H7 (cell line): ENCODE results near the gene NFYA. TPM values are rescaled to one million over a fixed set of nuclear protein-coding genes. Genes with fewer than 3 reads are reported as not detected.

Source experiments
- DNase-seq: peaks from one replicate; pipeline ENCODE4 v3.0.0; 2012
- H3K27me3 ChIP-seq: 2 replicates; pipeline ENCODE4 v1.6.0; 2011; ENCODE audit warnings: mild to moderate bottlenecking, low read length; ENCODE audit not compliant: control insufficient read depth, insufficient read depth
- H3K36me3 ChIP-seq: replicated peaks from 2 replicates; pipeline ENCODE4 v1.5.1; 2011; ENCODE audit warnings: low read length; ENCODE audit not compliant: control insufficient read depth, insufficient read depth
- H3K4me3 ChIP-seq: 2 replicates; pipeline ENCODE4 v1.5.1; 2011; ENCODE audit warnings: low read depth, mild to moderate bottlenecking, control low read depth, low read length, moderate library complexity; ENCODE audit not compliant: insufficient read depth
- total RNA-seq: library from RNA; depleted of rRNA; stranded (reverse); fragments of >200 nt; shearing (Covaris generic); gene quantifications from 2 replicates; pipeline ENCODE4 v1.2.3, GENCODE V29; 2014

The NFYA gene
- total RNA-seq, 1 experiment from 2014 or later, result 12.1 TPM

DNA sequence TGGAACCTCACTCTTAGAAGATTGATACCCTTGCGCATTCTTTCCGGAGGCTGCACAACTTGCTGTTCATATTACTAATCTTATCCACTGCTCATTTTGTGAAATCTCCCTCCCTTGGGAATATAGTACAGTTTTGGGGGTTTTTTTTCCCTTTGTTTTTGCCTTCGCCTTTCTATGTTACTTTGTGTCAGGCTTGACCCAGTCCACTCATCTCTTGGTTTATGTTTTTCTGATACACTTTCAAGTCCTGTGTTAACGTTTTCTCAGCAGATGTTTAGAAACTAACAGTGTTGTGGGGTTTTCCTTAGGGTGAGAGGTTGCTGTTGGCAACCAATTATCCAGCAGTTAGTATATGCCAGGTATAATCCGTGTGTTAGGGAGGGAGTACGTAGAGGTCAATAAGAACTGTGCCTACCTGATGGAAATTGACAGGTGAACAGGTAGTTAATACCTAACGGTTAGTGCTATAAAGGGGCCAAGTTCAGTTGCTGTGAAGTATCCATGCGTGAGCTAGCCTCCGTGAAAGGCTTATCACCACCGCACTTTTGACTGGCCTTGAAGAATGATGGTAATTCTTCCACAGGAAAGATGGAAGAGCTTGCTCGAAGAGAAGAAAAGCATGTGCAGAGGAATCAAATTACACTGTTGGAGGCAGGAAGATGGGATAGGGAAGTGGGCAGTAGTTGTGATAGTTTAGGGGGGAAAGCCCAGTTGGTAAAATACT lies 1.4 kb downstream of the NFYA start:
- Histone ChIP-seq H3K4me3 (peak overlapping the region; percentile 82), H3K27me3 (no peaks in the 10 kb centered on the region), H3K36me3 (peaks cover 5% of the 10 kb centered on the region)
- no peak for DNase-seq

DNA sequence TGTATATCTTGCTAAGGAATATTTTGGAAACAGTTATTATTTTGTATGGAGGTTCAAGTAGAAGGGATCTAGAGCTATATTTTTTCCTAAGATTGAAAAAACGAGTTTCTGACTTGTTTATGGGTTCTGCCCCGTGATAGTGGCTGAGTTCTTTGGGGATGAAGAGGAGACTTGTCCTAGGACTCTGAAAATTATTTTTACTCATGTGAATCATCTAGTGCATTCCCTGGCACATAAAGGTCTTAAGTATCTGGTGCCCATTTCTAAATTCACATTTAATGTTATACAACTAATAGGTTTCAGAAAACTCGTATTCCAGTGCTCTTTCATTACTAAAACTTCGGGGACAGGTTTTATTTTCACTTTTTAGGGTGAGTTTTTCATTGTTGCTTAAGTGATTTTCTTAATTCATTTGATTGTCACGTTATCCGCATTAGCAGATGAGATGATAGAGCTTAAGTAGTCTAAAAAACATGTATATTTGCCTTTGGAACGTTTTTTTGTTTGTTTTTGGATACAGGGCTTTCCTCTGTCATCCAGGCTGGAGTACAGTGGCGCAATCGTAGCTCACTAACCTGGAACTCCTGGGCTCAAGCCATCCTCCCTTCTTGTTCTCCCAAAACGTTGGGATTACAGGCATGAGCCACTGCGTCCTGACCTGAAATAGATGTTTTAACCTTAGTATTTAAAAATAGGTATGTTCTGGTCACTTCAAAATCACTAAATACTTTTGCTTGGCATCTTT lies 2.1 kb downstream of the NFYA start:
- no peak for DNase-seq
- no peaks in the 10 kb centered on the region for H3K27me3 ChIP-seq
- H3K4me3 ChIP-seq, result no peak overlapping the region
- peaks cover 10% of the 10 kb centered on the region for H3K36me3 ChIP-seq

GRCh38 chr6:41075651-41076626 lies 3.2 kb downstream of the NFYA start:
- H3K4me3 ChIP-seq, result no peak overlapping the region
- peaks cover 16% of the 10 kb centered on the region for H3K36me3 ChIP-seq
- H3K27me3 ChIP-seq, result no peaks in the 10 kb centered on the region
- DNase-seq, result no peak

GRCh38 chr6:41077536-41077935 lies 4.8 kb downstream of the NFYA start:
- Histone ChIP-seq H3K27me3 (no peaks in the 10 kb centered on the region), H3K4me3 (no peak overlapping the region), H3K36me3 (peaks cover 17% of the 10 kb centered on the region)
- no peak for DNase-seq

DNA sequence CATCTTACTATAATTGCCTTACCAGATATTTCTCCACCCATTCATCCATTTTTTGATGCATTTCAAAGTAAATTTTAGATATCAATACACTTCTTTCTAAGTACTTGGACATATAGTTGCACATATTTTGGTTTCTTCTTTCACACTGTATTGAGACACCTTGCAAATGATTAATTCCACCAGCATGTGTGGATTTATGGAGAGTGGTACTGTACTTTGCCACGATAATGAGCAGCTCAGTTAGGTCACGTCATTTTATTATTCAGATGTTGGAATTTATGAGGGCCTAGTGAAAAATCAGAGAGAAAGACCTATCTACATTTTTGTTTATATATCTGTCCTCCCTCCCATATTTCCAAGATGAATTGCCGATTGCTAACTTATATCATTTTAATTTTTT lies 5.3 kb downstream of the NFYA start:
- Histone ChIP-seq H3K27me3 (no peaks in the 10 kb centered on the region), H3K4me3 (no peak overlapping the region), H3K36me3 (peaks cover 17% of the 10 kb centered on the region)
- no peak for DNase-seq

DNA sequence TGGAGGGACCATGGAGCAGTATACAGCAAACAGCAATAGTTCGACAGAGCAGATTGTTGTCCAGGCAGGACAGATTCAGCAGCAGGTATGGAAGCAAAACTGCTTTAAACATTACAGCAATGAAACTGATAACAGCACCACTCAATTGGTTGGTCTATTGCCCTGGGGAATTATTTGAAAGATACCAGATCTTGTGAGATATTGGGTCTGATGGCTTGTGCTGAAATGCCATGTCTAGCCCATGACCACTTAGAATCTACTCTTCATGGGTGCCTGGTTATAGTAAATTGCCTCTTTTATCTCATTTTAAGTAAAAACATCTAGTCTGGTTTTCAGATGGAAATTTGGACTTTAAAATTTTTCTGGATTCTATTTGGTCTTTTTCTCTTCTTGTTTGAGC lies 6.3 kb downstream of the NFYA start:
- H3K36me3 ChIP-seq, result peaks cover 21% of the 10 kb centered on the region

GRCh38 chr6:41080621-41081020 lies 7.8 kb downstream of the NFYA start:
- peaks cover 22% of the 10 kb centered on the region for H3K36me3 ChIP-seq
- no peak for DNase-seq
- H3K4me3 ChIP-seq, result no peak overlapping the region
- H3K27me3 ChIP-seq, result no peaks in the 10 kb centered on the region

More for the DNA sequence above, 6.3 kb downstream of the NFYA start:
- no peak overlapping the region for H3K4me3 ChIP-seq
- no peak for DNase-seq
- no peaks in the 10 kb centered on the region for H3K27me3 ChIP-seq

DNA sequence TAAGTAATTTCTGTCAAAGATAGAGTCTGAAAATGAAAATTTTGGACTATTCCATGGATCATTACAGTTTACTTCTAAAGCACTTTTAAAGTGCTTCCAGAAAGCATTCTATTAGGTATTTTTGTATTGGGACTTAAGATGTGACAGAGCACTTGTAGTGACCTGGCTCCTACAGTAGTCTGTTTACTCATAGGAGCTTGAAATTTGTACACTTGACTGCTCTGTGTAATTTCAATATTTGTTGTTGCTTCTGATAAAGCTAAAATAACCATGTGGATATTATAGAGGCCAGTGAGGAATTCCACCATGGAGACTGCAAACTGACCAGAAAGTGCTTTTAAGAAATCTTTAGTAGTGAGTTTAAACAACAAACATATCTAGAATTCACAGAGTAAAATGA lies 10.3 kb downstream of the NFYA start:
- Histone ChIP-seq H3K36me3 (peaks cover 25% of the 10 kb centered on the region), H3K27me3 (no peaks in the 10 kb centered on the region), H3K4me3 (no peak overlapping the region)
- no peak for DNase-seq

GRCh38 chr6:41085182-41085581 lies 12.4 kb downstream of the NFYA start:
- Histone ChIP-seq H3K36me3 (peaks cover 23% of the 10 kb centered on the region), H3K27me3 (no peaks in the 10 kb centered on the region), H3K4me3 (no peak overlapping the region)
- no peak for DNase-seq

DNA sequence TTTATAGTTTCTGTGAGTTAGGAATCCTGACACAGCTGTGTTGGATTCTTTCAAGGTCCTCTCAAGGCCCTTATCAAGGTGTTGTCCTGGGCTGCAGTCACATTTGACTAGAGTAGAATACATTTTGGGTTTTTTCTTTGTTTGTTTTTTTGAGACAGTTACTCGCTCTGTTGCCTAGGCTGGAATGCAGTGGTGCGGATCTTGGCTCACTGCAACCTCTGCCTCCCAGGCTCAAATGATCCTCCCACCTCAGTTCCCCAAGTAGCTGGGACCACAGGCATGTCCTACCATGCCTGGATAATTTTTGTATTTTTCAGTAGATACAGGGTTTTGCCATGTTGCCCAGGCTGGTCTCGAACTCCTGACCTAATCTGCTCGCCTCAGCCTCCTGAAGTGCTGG lies 15.7 kb downstream of the NFYA start:
- no peak overlapping the region for H3K4me3 ChIP-seq
- no peaks in the 10 kb centered on the region for H3K27me3 ChIP-seq
- no peak for DNase-seq
- peaks cover 35% of the 10 kb centered on the region for H3K36me3 ChIP-seq

DNA sequence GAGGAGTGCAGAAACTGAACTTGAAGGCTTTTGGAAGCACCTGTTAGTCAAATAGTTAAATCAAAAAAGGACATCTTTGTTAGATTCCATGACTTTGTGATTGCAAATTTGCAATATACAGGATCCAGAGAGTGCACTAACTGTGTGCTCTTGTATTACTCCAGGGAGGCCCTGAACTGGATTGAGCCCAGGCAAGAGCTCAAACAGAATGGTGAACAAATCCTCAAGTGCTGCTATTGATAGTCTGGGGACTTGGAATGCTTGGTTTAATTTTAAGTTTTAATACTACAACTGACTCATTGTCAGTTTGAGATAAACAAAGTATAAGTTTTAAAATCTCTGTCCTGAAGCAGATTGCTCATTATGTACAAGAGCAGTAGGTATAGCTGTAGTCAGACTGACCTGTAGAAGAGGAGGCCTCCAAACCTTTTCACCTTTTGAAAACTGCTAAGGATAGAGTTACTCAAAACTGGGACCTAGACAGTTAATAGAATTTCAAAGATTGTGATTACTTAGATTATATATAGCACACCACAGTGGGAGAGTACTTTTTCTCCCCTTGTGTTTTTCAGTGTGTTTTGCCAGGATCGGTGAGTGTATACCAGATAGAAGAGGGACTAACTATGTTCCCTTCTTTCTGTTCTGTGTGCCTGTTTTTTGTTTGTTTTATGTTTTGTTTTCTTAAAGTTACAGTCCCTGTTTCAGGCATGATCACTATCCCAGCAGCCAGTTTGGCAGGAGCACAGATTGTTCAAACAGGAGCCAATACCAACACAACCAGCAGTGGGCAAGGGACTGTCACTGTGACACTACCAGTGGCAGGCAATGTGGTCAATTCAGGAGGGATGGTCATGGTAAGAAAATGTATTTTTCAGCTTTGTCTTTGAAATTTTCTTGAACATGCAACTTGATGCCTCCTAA lies 18.3 kb downstream of the NFYA start:
- no peak overlapping the region for H3K4me3 ChIP-seq
- H3K36me3 ChIP-seq, result peaks cover 46% of the 10 kb centered on the region
- DNase-seq, result no peak

DNA sequence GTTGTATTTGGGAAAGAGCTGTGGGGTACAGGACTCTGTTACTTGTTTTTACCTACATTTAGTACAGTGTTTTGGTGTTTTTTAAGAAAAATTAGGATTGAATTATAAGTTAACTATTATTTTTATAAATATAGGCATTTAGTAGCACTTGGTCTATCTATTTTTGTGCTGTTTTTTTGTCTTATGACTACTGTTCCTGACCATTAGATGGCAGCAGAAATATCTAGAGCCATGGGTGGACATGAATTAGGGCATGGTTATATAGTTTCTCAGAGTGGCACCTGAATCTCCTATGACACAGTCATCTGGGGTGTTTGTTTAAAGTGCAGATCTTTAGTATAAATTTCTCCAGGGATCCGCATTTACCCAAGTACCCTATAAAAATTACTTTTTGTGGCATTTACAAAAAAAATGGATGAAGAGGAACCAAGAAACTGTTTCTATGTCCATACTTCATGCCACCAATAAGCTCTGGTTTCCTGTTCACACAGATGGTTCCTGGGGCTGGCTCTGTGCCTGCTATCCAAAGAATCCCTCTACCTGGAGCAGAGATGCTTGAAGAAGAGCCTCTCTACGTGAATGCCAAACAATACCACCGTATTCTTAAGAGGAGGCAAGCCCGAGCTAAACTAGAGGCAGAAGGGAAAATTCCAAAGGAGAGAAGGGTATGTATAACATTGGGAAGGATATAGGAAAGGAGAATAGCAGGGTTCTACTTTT lies 19.8 kb downstream of the NFYA start:
- peak; percentile 22 for DNase-seq
- Histone ChIP-seq H3K36me3 (peaks cover 57% of the 10 kb centered on the region), H3K4me3 (no peak overlapping the region), H3K27me3 (no peaks in the 10 kb centered on the region)

More for the DNA sequence above, 18.3 kb downstream of the NFYA start:
- no peaks in the 10 kb centered on the region for H3K27me3 ChIP-seq

DNA sequence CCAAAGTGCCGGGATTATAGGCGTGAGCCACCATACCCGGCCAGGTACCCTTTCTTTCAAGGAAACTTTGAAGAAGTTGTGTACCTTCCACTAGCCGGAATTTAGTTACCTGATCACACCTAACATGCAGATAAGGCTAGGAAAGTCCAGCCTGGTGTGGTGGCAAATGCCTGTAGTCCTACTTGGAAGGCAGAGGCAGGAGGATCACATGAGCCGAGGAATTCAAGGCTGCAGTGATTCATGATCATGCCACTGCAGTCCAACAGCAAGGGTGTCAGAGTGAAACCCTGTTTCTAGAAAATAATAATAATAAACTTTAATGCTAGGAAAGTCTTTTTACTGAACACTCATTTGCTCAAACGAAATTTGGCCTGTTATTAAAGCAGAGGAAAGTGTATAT lies 21.0 kb downstream of the NFYA start:
- peaks cover 61% of the 10 kb centered on the region for H3K36me3 ChIP-seq

More for the DNA sequence above, 21.0 kb downstream of the NFYA start:
- Histone ChIP-seq H3K27me3 (no peaks in the 10 kb centered on the region), H3K4me3 (no peak overlapping the region)
- DNase-seq, result no peak
